NCI-H128 (cell line): ENCODE measurements around the gene PPP1CA.

ENCODE experiments used
- DNase-seq: peaks from one replicate; lab custom pipeline; 2025; ENCODE audit not compliant: unreplicated experiment; lab: John Stamatoyannopoulos, UW

Gene PPP1CA

DNA sequence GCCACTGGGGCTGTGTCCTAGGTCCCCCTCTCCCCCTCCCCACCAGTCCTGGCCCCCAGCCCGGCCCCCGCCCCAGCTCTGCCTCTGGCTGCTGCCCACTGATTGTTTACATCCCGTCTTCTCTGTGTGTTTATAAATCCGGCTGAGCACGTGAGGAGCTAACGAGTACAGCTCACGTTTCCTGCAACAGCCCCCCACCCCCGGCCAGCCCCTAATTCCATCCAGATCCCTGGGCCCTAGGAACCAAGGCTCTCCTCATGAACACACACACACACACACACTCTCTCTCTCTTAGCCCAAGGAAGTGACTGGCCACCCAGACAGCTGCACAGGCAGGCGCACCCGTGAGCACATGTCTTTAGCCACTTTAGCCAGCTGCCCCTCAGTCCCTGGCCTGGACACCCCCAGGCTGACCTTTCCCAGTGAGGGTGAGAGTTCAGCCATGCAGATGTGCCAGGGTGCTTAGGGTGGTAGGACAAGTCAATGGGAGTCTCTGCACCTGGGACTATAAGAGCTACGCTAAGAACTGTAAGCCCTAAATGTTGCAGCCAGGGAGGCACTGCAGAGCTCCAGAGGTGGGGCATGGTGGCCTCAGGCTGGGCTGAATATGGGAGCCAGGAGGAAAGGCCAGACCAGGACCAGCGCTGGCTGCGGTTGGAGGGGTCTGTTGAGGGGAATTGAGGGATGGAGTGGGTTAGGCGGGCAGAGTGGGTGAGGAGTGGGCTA is 31.1 kb downstream of the PPP1CA start:
- DNase-seq: no peak

DNA sequence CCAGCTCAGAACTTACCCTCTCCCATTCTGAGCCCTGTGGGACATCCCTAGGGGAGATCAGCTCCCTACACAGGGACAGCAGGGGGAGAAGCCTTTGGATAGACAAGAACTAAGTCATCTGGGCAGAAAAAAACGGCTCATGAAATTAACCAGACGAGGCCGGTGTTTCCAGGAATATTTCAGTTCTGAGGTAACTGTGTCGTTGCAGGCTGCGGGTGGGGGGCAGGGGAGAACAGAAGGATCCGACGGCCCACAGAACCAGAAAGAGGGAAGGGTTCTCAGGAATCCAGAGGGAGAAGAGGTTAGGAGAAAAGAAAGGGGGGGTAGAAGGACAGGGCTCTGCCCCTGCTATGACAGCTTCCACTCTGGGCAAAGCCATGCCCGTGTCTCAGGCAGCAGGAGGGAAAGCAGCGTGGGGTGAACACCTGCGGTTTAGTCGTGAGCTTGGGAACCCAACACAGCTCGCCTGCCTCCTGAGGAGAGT is 31.8 kb downstream of the PPP1CA start:
- DNase-seq: no peak

DNA sequence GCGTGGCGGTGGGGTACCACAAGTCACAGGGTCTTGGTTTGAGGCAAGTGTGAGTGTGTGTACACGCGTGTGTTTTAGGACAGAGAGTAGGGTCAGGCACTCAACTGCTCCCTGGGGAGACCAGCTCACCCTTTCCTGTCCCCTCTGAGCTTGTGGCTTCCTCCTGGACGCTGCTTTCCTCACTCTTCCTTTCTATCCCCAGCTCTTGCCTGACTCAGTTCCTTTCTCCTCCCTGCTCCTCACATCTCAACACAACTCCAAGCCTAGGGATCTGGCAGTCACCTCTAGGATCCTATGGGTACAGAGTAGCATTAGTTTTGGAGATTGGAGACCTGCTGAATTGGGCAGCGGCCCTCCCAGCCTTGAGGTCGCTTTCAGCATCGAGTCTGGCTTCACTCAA is 32.4 kb downstream of the PPP1CA start:
- no peak for DNase-seq

DNA sequence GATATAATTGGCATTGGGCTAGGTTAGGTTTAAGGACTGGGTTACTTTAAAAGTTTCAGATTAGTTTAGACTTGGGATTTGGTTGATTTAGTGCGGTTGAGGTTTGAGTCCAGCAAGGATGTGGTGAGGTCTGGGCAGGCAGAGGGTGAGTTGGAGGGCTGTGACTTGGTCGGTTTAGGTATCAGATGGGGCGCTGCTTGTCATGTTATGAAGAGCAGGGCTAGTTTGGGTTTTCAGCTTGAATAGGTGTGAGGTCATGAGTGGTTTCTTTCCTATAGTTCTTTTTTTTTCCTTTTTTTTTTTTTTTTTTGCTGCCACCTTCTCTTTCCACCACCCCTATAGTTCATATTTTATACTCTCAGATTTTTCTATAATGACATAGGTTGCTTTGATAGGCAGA is 33.0 kb downstream of the PPP1CA start:
- DNase-seq: no peak

DNA sequence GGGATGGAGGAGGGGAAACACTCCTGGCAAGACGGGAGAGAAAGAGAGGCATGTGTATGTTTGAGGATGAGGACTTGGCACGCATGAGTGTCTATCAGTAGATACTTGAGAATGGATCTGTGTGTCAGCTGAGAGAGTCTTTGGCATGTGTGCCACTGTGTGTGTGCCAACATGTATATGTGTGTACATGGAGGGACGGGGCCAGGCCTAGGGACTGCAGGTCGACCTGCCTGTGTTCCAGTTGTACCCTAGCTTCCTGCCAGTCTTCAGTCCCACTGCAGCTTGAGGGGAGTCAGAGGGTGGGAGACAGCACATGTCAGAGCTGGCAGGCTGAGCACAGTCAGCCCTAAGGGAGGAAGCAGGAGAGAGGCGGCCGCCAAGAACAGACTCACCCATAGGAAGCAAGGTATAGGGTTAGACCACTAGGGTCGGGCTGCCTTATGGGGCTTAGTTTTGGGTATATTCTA is 33.9 kb downstream of the PPP1CA start:
- no peak for DNase-seq

DNA sequence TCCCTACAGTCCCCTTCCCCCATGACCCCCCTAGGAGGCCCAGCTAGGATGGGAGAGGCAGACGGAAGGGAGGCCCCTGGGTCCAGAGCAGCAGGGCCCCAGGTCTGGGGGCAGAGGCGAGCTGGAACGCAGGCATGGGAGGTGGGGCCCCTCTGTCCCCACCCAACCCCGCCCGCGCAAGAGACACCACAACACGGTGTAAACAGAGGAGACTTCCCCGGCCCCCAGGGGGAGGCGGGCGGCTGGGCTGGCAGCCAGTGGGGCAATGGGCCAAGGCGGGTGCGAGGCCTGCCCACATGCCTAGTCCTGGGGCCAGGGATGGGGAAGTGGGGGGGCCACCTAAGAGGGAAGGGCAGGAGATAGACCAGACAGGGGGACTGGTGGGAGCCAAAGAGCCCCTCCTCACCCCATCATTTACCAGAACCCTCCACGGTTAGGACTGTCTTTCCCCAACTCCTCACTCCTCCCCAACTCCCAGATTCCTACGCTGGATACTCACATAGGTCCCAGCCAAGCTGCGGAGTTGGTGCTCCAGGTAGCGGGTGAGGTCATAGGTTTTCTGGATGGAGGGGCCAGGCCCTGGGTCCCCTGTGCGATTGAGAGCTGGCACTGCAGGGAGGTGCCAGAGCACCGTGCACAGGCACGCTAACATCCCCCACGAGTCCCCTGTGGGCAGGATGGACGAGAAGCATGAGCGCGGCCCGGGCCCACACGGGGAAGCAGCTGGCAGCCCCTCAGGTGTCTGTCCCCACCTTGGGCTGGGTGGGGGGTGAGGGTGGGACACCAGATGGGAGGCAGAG is 34.5 kb downstream of the PPP1CA start:
- no peak for DNase-seq

DNA sequence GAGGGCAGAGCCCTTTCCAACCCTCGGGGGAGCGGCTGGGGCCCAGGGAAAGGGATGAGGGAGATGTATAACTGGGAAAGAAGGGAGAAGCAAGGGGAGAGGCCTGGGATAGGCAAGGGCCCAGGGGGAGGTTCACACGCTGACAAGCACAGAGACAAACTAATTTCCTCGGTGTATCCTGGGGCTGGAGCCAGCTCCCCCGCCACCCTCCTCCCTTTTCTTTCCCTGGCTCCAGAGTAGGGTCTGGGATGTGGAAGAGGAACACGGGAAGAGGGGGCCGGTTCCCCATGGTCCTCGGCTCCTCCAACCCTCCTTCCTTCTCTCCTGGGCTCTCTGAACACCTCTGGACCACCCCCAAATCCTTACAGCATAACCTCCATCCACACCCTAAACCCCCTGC is 35.1 kb downstream of the PPP1CA start:
- DNase-seq: no peak

DNA sequence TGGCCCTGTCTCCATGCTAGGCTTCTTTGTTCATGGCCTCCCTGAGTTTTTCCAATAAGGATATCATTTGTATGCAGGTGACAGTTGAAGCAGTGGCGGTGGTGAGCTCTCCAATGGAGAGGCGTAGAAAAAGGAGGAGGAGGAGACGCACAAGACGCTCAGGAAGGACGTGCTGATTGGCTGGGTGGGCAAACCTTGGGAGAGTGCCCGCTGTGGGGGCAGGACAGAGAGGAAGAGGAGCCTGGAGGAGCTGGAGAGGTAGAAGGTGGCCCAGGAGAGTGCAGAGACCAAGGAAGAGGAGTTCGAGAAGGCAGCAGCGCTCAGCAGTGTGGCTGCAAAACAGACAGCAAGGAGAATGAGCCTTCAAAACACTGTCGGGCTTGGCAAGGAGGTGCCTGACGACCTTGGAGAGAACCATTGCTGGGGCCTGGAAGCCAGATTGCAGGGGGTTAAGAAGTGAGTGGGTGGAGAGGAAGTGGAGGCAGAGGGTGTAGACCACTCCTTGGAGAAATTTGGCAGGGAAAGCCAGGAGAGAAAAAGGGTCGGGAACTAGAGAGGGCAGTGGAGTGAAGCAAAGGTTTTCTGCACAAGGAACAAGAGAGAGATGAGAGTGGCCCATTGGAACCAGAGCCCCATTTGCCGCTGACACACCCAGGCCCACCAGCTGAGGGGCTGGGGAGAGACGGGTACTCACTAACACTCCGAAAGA is 35.8 kb downstream of the PPP1CA start:
- DNase-seq: no peak

DNA sequence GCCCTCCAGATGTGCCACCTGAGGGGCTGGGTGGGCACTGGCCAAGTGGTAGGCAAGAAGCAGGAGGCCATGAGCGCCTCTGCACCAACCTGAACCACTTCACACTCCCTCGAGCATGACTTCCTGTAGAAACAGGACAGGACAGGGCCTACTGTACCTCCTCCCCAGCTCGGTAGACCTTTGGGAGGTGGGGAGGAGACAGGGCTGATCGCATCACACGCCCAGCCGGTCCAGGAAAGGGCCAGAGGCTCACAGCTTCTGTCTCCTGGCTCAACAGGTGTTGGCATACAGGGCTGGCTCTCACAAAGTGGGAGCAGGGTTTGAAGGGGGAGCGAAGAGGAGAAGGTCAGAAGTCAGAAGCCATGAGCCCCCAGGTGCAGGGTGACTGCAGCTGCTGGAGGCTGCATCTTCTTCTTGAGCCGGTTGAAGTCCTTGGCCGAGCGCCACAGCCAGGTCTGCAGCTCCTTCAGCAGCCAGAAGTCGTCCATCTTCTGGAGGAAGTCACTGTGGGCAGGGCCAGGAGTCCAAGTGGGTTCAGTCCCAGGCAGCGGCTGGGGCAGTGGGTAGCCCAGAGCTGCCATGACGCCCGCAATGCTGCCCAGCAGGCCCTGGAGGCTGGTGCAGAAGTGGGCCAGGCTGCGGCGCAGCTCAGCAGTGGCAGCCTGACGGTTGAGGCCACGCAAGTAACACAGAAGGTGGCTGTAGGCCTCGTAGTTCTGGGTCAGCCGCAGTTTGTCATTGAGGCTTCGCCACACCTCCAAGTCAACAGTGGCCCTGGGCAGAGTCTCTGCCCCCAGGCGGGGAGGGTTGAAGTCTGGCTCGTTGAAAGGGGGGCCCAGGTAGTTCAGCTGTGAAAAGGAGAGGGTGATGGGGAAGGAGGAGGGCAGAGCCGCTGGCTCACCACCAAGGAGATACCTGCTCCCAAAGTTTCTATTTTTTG is 36.6 kb downstream of the PPP1CA start:
- DNase-seq: no peak

DNA sequence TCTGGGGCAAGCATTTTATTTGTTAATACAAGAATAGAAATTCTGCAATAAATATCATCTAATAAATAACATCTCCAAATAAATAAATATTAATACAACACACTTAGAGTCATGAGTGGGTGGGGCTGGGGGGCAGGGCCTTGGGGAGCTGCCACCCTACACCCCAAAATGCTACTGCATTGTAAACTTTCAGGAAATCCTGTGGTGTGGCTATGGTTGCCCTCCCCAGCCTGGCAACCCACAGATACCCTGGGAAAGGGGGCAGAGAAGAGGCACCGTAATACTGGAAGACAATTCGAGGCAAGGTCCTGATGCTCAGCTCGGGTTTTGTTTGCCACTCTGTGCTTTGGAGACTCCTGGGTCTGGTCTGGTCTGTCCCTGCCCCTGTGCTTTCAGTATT is 37.5 kb downstream of the PPP1CA start:
- no peak for DNase-seq

DNA sequence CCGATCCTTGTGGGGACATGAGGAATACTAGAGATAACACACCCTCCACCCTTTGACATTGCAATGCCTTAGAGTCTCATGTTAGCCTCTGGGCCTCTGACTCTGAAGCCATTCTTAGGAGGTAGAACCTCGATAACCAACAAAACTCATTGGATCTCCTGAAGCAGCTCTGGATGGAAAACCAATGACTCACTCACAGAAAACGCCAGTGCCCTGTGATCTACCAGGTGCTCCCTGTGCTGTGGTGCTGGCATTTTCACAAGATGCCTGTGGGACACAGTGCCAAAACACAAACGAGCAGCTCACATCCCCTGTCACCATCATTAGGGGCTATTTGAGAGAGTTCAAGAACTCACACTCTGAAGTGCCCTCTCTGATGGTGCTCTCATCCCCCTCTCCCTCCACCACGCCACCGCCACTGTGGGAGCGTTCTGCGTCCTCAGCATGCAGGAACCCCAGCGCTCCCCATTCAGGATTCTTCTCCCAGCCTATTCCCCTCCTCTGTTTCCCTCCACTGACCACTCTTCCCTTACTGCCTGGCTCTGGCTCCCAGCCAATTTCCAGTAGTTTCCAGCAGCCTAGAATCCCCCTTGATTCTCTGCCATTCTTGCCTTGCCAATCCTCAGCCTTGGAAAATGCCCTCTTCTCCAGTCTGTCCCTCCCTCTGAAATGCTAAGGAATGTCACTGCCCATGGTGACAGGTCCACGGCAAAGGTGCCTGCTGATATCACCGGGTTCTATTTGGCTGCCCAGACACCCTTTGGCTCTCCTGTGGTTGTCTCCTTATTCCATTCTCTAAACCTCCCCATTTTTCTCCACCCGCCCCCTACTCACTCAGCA is 43.6 kb downstream of the PPP1CA start:
- no peak for DNase-seq

DNA sequence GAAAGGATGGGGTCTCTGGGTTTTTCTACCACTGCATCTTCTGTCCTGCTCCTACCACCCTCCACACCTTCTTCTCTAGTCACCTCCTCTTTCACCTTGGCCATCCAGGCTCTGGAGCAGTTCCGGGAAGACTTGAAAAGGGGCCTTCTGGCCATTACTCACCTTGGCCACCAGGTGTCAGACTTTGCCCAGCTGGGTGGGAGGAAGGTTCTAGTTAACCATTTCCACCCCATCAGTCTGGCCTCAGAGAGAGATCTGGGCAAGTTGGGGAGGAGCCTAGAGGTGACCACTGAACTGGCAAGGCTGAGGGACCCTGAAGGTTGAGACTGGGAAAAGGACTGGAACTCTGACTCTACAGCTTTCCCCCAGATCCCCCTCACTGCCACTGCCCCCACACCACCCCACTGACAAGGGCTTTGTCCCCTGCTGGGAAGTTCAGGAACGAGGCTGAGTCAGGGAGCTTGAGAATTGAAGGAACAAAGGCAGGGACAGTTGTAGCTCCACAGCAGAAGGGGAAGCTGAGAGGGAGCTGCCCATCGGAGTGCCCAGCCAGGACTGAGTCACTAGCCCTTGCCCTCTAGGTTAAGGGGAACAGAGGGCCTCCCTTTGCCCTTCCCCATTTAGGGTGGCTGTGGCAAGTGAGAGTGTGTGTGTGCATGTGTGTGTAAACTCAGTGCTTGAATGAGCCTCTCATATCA is 44.6 kb downstream of the PPP1CA start:
- DNase-seq: peak; percentile 70

DNA sequence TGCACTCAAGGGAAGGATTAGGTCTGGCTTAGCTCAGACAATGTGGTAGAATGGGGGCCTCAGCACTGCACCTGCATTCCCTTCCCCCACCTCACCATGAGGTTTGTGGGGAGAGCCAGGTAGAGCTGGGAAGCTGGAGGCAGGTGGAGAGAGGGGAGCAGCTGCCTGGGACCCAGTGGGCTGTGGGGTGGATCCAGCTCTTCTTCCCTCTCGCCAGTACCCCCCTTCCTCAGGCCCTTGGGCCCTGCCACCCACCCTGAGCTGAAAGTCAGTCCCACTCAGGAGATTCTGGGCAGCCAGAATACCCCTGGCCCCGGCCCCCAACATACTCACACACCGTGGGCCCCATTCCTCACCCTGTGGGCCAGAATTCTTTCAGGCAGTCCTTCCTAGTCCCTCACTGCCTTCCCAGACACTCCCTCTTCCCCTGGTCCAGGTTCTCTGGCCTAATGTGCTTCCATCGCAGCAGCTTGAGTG is 45.2 kb downstream of the PPP1CA start:
- DNase-seq: no peak

DNA sequence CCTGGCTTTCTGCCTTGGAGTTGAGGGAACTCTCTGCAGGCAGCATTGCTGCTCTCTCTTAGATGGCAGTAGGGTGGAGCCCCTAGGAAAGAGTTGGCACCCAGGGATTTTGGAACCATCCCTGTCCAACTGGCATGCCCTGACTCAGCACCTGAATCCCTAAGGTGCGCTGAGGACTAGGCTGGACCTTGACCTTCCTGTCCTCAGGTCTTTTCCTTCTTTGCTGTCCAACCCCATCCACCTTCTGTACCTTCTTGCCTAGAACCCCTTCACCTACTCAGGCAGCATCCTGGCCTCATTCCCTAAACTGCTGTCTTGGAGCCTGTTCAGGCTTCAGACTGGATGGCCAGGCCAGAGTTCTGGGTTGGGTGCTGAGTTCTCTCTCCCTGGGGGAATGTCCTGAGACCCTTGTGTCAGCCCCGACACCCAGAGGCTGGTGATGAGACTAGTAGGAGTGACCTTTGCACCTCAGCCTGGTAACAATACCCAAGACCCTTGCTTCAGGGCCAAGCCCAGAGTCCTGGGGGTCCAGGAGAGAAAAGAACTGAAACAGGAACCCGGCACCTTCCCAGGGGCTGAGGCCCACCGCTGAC is 45.8 kb downstream of the PPP1CA start:
- no peak for DNase-seq

DNA sequence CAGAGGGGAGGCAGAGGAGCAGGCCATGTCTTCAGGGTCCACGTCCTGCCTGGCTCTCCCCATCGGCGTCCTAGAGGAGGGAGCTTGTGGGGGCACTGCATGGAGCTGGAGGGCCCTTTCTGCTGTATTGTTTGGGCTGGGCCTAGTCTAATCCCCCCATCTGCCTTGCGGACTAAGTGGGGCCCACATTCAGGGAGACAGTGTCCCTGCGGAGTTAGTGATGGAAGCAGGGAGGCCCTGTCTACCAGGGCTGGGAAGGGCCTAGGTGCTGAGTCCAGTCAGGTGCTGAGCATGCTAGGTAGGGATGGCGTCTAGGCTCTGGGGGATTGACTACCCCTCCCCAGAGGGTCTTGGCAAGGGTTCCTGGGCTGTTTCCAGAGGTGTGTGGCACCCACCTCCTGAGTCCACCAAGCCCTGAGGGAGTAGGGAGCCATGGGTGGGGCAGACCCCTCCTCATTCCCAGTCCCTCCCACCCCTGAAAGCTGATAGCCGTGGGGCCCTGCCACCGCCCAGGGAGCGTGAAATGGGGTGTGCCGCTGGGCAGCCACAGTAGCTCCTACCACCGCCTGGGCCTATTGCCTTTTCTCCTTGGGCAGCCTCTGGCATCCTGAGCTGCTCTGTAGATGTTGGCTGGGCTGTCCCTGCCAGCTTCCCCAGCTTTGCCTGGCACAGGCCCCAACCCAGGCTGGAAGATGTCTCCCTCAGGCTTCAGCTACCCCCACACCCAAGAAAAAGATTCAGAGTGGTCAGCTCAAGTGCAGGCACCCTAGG is 46.5 kb downstream of the PPP1CA start:
- no peak for DNase-seq

DNA sequence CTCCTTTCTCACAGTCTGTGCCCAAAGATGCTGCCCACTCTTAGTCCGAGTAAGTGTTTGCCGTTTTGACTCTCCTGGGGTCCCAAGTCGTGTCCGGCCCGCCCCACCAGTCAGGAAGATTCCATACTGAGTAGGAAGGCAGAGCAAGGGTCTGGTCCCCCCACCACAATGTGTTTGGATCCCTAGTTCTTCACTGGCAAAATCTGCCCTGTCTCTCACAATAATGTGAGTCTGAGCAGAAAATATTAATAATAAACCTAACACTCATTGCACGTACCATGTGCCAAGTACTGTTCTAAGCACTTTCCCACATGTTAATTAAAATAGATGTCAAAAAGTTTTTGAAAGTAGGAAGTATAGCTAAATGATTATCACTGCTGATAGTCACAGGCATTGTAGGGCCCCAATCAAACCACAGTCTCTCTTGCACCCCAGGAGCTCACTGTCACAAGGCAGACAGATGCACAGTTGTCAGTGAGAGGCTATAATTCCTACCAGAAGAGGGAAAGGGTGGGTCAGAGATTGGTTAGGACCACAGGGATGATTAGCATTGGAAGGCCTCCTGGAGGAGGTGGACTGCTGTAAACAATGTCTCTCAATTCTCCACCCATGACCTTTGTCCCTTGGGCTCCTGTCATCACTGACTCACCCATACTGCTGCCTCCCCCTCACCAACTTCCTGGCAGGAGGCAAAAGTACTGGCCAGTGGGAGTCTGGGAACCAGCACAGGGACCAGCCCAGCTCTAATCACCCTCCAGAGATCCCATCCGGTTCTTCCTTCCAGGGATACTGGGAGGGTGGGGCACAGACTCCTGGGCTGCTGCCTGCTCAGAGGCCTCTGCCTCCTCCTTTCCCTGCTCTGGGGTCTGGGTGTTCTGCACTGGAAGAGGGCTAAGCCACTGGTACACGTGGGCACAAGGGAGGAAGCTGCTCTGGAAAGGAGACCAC is 47.3 kb downstream of the PPP1CA start:
- no peak for DNase-seq
